Upper lobe of left lung (tissue), 6 donors: ENCODE data around the gene TNFRSF18. TPM values are rescaled to one million over a fixed set of nuclear protein-coding genes. Genes with fewer than 3 reads are reported as not detected.
A peak's percentile ranks its signal among the peaks of the same experiment; 100 is the strongest.

Experiments
- ATAC-seq, 2 donors: fragments of 200-7000 bp; cut with Tn5 transposase; one replicate each; pipeline ENCODE4 v1.9.1; 2022; ENCODE audit warnings: mild to moderate bottlenecking in 2 of 2, moderate library complexity in 2 of 2; ENCODE audit not compliant: low FRiP score in 2 of 2
- DNase-seq, 2 donors: peaks; one replicate each; pipeline ENCODE4 v3.0.0-alpha.2; 2019 to 2020
- H3K27ac ChIP-seq, 4 donors: fragments of 200-600 bp; sonication (generic); one replicate each; pipeline ENCODE4 v1.5.1; 2016 to 2019
- H3K27me3 ChIP-seq, 4 donors: fragments of 200-600 bp; sonication (generic); one replicate each; pipeline ENCODE4 v1.5.1; 2017 to 2019
- H3K36me3 ChIP-seq, 4 donors: fragments of 200-600 bp; sonication (generic); one replicate each; pipeline ENCODE4 v1.5.1; 2016 to 2019
- H3K4me1 ChIP-seq, 4 donors: fragments of 200-600 bp; sonication (generic); one replicate each; pipeline ENCODE4 v1.5.1; 2018 to 2019
- H3K4me3 ChIP-seq, 4 donors: fragments of 200-600 bp; sonication (generic); one replicate each; pipeline ENCODE4 v1.5.1; 2017 to 2019; ENCODE audit warnings: mild to moderate bottlenecking in 2 of 4, moderate library complexity in 1 of 4
- H3K9me3 ChIP-seq, 4 donors: fragments of 200-600 bp; sonication (generic); one replicate each; pipeline ENCODE4 v1.5.1; 2018 to 2019
- EP300 ChIP-seq, 4 donors: sonication (generic); formaldehyde crosslinking; IDR thresholded peaks; one replicate each; pipeline ENCODE4 v1.5.1; 2017; ENCODE audit warnings: antibody characterized with exemption in 4 of 4, control low read depth in 2 of 4
- POLR2A ChIP-seq, 4 donors: fragments of 450-650 bp; IDR thresholded peaks; one replicate each; pipeline ENCODE4 v1.5.1; 2016 to 2017; ENCODE audit warnings: antibody characterized with exemption in 4 of 4, mild to moderate bottlenecking in 2 of 4
- POLR2AphosphoS5 ChIP-seq, 2 donors: sonication (generic); formaldehyde crosslinking; IDR thresholded peaks; one replicate each; pipeline ENCODE4 v1.5.1; 2017; ENCODE audit warnings: antibody characterized with exemption in 2 of 2
- WGBS, 2 donors: methylation state at CpG; one replicate each; pipeline ENCODE4 v1.1.5; 2017 to 2018; 5-methylcytosine and 5-hydroxymethylcytosine counted together
- total RNA-seq, 6 donors: library from RNA; depleted of rRNA in 4 of 6; stranded (reverse); fragments of >200 nt in 4 of 6; gene quantifications; one replicate each; pipeline versions ENCODE4 v1.1.0 to v1.2.1, GENCODE V29; 2016 to 2021
- TF ChIP-seq, protein P1 (sequence below), 6 experiments: fragments of 450-650 bp in 4 of 6; fragments of 200-600 bp in 2 of 6; sonication (generic) in 2 of 6; IDR thresholded peaks; one replicate each; pipeline ENCODE4 v1.5.1; 2016 to 2019; ENCODE audit warnings: antibody characterized with exemption in 6 of 6
- donor health status: DM: no; HTN: no; CAD: no; lungs with moderate emphysema.
- donor health status: DM: no; HTN: yes; CAD: no; lungs with severe emphysema.

The TNFRSF18 gene
- total RNA-seq, 6 donors from 2014 or later: 0.89 to 3.4 (median 2.1) TPM; not detected in 1

DNA sequence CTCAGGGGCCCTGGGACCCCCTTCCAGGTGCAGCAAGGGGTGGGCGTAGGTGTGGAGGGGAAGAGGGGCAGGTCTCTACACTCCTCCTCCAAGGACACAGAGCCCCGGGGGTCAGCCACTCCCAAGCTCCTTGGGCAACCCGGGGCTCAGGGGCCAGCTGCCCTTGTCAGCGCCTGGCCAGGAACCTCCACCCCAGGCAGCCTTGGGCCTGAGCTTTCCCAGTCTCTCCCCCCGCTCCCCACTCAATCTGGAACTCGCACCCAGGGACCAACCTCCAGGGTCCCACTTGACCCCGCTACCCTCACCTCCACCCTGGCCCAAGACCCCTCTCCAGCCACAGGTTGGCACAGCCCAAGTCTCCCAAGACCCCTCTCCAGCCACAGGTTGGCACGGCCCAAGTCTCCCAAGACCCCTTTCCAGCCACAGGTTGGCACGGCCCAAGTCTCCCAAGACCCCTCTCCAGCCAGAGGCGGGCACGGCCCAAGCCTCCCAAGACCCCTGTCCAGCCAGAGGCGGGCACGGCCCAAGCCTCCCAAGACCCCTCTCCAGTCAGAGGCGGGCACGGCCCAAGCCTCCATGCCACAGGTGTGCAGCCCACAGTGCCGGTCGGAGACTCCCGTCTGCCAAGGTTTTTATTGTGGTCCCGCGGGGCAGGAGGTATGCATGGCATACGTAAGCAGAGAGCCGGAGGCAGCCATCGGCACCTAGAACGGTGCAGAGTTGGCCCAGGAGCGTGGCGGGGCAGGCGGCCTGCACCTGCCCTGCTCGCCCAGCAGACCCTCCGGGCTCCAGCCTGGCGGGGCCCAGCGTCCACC lies 4.5 kb upstream of the TNFRSF18 start:
- TF ChIP-seq EP300 (IDR thresholded peaks at IDR 0.05) (no peak), POLR2AphosphoS5 (IDR thresholded peaks at IDR 0.05) (no peak), POLR2A (IDR thresholded peaks at IDR 0.05) (no peak)
- TF ChIP-seq, protein P1, sequence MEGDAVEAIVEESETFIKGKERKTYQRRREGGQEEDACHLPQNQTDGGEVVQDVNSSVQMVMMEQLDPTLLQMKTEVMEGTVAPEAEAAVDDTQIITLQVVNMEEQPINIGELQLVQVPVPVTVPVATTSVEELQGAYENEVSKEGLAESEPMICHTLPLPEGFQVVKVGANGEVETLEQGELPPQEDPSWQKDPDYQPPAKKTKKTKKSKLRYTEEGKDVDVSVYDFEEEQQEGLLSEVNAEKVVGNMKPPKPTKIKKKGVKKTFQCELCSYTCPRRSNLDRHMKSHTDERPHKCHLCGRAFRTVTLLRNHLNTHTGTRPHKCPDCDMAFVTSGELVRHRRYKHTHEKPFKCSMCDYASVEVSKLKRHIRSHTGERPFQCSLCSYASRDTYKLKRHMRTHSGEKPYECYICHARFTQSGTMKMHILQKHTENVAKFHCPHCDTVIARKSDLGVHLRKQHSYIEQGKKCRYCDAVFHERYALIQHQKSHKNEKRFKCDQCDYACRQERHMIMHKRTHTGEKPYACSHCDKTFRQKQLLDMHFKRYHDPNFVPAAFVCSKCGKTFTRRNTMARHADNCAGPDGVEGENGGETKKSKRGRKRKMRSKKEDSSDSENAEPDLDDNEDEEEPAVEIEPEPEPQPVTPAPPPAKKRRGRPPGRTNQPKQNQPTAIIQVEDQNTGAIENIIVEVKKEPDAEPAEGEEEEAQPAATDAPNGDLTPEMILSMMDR (IDR thresholded peaks at IDR 0.05): no peak
- no peaks in the 10 kb centered on the region for H3K9me3 ChIP-seq
- no peak overlapping the region for H3K4me3 ChIP-seq
- peaks cover 0 to 2% (median under 1%) of the 10 kb centered on the region in 4 donors for H3K36me3 ChIP-seq
- DNase-seq: peak in 1 of 2 donors; percentile 76
- ATAC-seq: no peak
- 94 to 95% methylated on average over 12 to 30 of the region's 31 CpGs for WGBS, 2 donors
- no peak overlapping the region for H3K27ac ChIP-seq
- peaks cover 0 to 18% (median 7%) of the 10 kb centered on the region in 4 donors for H3K27me3 ChIP-seq
- peaks cover 34 to 72% (median 58%) of the 10 kb centered on the region in 4 donors for H3K4me1 ChIP-seq

DNA sequence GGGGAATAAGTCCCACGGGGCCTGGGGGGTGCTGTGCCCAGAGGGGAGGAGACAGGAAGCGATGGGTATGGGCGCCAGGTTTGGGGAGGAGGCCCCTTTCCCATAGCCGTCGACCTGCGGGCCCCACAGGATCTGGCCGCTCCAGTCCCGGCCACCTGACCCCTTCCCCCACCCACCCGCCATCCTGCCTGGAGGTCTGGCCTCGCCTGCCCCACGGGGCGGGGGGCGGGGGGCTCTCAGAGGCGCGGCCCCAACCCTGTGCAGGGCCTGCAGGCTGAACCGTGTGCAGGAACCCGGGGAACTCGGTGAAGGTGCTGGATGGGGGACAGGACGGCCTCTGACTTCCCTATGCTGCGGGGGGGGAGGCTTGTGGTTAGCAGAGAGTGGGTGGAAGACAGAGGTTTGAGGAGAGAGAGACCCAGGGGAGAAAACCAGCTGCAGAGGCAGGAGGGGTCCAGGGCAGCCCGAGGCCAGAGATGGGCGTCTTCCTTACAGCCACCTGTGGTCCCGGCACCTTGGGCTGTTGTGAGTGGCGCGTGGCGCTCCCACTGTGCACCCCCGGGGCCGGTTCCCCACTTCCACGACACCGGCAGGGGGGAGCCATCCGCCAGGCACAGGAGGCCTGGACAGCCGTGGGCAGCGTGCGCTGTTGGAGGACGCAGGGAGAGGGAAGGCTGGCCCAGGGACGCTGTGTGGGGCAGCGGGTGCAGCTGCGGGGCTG lies 2.5 kb upstream of the TNFRSF18 start:
- H3K27ac ChIP-seq: peak overlapping the region in 2 of 4 donors; percentile 37 to 64
- H3K36me3 ChIP-seq: no peaks in the 10 kb centered on the region
- peaks cover 23 to 59% (median 46%) of the 10 kb centered on the region in 4 donors for H3K4me1 ChIP-seq
- H3K9me3 ChIP-seq: no peaks in the 10 kb centered on the region
- DNase-seq (peak in 1 of 2 donors; percentile 74), ATAC-seq (no peak)
- TF ChIP-seq EP300 (IDR thresholded peaks at IDR 0.05) (no peak), POLR2A (IDR thresholded peaks at IDR 0.05) (no peak), POLR2AphosphoS5 (IDR thresholded peaks at IDR 0.05) (no peak)
- TF ChIP-seq, protein P1 (IDR thresholded peaks at IDR 0.05): no peak
- WGBS, 2 donors: 34 to 45% methylated on average over 16 to 36 of the region's 38 CpGs
- peak overlapping the region in 3 of 4 donors; percentile 0 to 23 (median 21) for H3K4me3 ChIP-seq
- peaks cover 0 to 20% (median 11%) of the 10 kb centered on the region in 4 donors for H3K27me3 ChIP-seq

DNA sequence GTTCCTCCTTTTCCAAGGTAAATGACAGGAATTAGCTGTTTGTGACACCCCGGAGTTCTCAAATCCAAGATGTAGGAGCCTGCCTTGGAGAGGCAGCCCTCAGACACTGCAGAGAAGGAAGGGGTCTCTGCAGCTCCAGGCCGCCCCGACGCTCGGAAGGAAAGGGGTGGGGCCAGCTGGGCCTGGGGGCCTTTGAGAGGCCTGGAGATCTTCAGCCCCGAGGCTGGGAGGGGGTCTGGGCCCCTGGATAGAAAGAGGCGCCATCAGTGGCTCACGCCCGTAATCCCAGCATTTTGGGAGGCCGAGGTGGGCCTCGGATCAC lies 1.1 kb upstream of the TNFRSF18 start:
- Histone ChIP-seq H3K36me3 (no peaks in the 10 kb centered on the region), H3K27me3 (peaks cover 0 to 20% (median 11%) of the 10 kb centered on the region in 4 donors), H3K4me3 (no peak overlapping the region), H3K27ac (no peak overlapping the region), H3K9me3 (no peaks in the 10 kb centered on the region), H3K4me1 (peaks cover 15 to 46% (median 34%) of the 10 kb centered on the region in 4 donors)
- 65 to 77% methylated on average over 9 to 11 of the region's 11 CpGs for WGBS, 2 donors
- ATAC-seq (no peak), DNase-seq (no peak)
- TF ChIP-seq EP300 (IDR thresholded peaks at IDR 0.05): no peak

DNA sequence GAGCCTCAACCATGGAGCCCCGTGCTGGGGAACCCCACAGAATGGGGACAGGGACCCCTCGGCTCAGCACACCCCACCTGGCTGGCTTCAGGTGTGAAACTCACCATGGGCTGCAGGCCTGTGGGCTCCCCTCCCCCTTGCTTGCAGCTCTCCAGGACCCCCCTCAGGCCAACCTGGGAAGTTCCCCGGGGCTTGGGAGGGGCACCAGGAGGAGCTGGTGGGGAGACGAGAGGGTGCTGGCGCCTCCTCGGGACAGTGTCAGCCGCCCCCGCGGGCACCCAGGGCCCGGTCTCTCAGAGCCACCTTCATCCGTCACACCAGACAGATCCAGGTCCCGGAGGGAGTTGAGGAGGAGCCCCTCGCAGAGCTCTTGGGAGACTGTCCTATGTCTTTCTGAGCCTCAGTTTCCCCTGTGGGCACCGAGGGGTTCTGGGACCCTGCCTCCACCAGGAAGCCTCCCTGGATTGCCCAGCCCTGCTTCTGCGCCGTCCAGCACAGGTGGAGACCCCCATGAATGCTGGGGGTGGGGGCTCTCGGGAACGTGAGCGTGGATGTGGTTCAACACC lies 657 bp upstream of the TNFRSF18 start:
- 43 to 45% methylated on average over 1 to 9 of the region's 19 CpGs for WGBS, 2 donors
- Histone ChIP-seq H3K9me3 (no peaks in the 10 kb centered on the region), H3K36me3 (no peaks in the 10 kb centered on the region), H3K27ac (peak overlapping the region in 1 of 4 donors; percentile 39), H3K27me3 (peaks cover 0 to 20% (median 11%) of the 10 kb centered on the region in 4 donors), H3K4me1 (peaks cover 15 to 42% (median 32%) of the 10 kb centered on the region in 4 donors), H3K4me3 (peak overlapping the region in 3 of 4 donors; percentile 23 to 36 (median 35))
- TF ChIP-seq, protein P1 (IDR thresholded peaks at IDR 0.05): no peak
- TF ChIP-seq POLR2A (IDR thresholded peaks at IDR 0.05) (no peak), EP300 (IDR thresholded peaks at IDR 0.05) (no peak), POLR2AphosphoS5 (IDR thresholded peaks at IDR 0.05) (no peak)
- DNase-seq (peak in 1 of 2 donors; percentile 74), ATAC-seq (no peak)
